Esophagus muscularis mucosa (tissue), 4 donors: ENCODE measurements around the gene SH3BP2. TPM values are rescaled to one million over a fixed set of nuclear protein-coding genes. Genes with fewer than 3 reads are reported as not detected.

ENCODE experiments used
- DNase-seq: peaks from one replicate; pipeline ENCODE4 v3.0.0-alpha.2; 2017; ENCODE audit errors: extremely low spot score
- H3K27ac ChIP-seq, 4 donors: fragments of 200-600 bp; sonication (generic); replicated peaks in 1 of 4; 1 replicate in 3 of 4; 2 replicates in 1 of 4; pipeline ENCODE4 v1.5.1; 2016 to 2019; ENCODE audit warnings: mild to moderate bottlenecking in 1 of 4
- H3K27me3 ChIP-seq, 4 donors: fragments of 200-600 bp; sonication (generic); one replicate each; pipeline versions ENCODE4 v1.5.1 to v1.6.0; 2016 to 2019
- H3K36me3 ChIP-seq, 4 donors: fragments of 200-600 bp; sonication (generic); one replicate each; pipeline ENCODE4 v1.5.1; 2016 to 2019
- H3K4me1 ChIP-seq, 4 donors: fragments of 200-600 bp; sonication (generic); one replicate each; pipeline ENCODE4 v1.5.1; 2016 to 2019
- H3K4me3 ChIP-seq, 4 donors: fragments of 200-600 bp; sonication (generic); 1 replicate in 2 of 4; 2 replicates in 2 of 4; pipeline ENCODE4 v1.5.1; 2016 to 2019; ENCODE audit warnings: mild to moderate bottlenecking in 4 of 4, moderate library complexity in 1 of 4
- H3K9me3 ChIP-seq, 4 donors: fragments of 200-600 bp; sonication (generic); 1 replicate in 3 of 4; 2 replicates in 1 of 4; pipeline ENCODE4 v1.5.1; 2016 to 2019
- CTCF ChIP-seq, 3 experiments: fragments of 200-600 bp in 2 of 3; fragments of 450-650 bp in 1 of 3; sonication (generic) in 2 of 3; IDR thresholded peaks; one replicate each; pipeline ENCODE4 v1.5.1; 2017 to 2019; ENCODE audit warnings: antibody characterized with exemption in 3 of 3, mild to moderate bottlenecking in 2 of 3, moderate library complexity in 1 of 3
- EP300 ChIP-seq: sonication (generic); formaldehyde crosslinking; IDR thresholded peaks from one replicate; pipeline ENCODE4 v1.6.1; 2017; ENCODE audit warnings: antibody characterized with exemption
- POLR2A ChIP-seq: fragments of 450-650 bp; IDR thresholded peaks from one replicate; pipeline ENCODE4 v1.6.1; 2017; ENCODE audit warnings: antibody characterized with exemption, moderate library complexity, mild to moderate bottlenecking, low read depth
- POLR2AphosphoS5 ChIP-seq, 2 donors: sonication (generic); formaldehyde crosslinking; IDR thresholded peaks; one replicate each; pipeline ENCODE4 v1.6.1; 2017; ENCODE audit warnings: antibody characterized with exemption in 2 of 2
- WGBS: methylation state at CpG from one replicate; pipeline ENCODE4 v1.1.5; 2018; 5-methylcytosine and 5-hydroxymethylcytosine counted together
- intact Hi-C: fragments of 100-400 bp; cut with DNase I; formaldehyde crosslinking; loops from one replicate; pipeline ENCODE4 v1.15.1; 2023
- total RNA-seq, 4 donors: library from RNA; depleted of rRNA; stranded (reverse); fragments of >200 nt; gene quantifications; one replicate each; pipeline versions ENCODE4 v1.1.0 to v1.2.1, GENCODE V29; 2016

SH3BP2 gene
- total RNA-seq, 4 donors from 2014 or later, result 25.2 to 34.5 (median 31.5) TPM

- no peaks in the 10 kb centered on the region for H3K9me3 ChIP-seq
- peaks cover 0 to 13% (median 7%) of the 10 kb centered on the region in 4 donors for H3K36me3 ChIP-seq
- DNase-seq, result no peak
- peaks cover 0 to 3% (median 0%) of the 10 kb centered on the region in 4 donors for H3K27me3 ChIP-seq
- TF ChIP-seq POLR2AphosphoS5 (IDR thresholded peaks at IDR 0.05) (no peak), POLR2A (no peak), CTCF (IDR thresholded peaks at IDR 0.05) (no peak), EP300 (no peak)
- H3K4me1 ChIP-seq, result peaks cover 25 to 47% (median 44%) of the 10 kb centered on the region in 4 donors
- intact Hi-C loops, result no loop called here
- H3K4me3 ChIP-seq, result no peak overlapping the region
- 95% methylated on average over 4 of the region's 4 CpGs for WGBS
- no peak overlapping the region for H3K27ac ChIP-seq
These were observed 39.4 kb upstream of the SH3BP2 start for GRCh38 chr4:2753436-2753835.

GRCh38 chr4:2754848-2755819, 37.8 kb upstream of the SH3BP2 start:
- no peak for TF ChIP-seq EP300
- no peak for TF ChIP-seq POLR2AphosphoS5 (IDR thresholded peaks at IDR 0.05)
- TF ChIP-seq CTCF (IDR thresholded peaks at IDR 0.05), result no peak
- TF ChIP-seq POLR2A, result no peak
- Histone ChIP-seq H3K36me3 (peaks cover 0 to 13% (median 7%) of the 10 kb centered on the region in 4 donors), H3K4me3 (peak overlapping the region; percentile 88 to 97 (median 92)), H3K9me3 (no peaks in the 10 kb centered on the region), H3K4me1 (peaks cover 25 to 47% (median 44%) of the 10 kb centered on the region in 4 donors), H3K27ac (peak overlapping the region; percentile 78 to 91 (median 86)), H3K27me3 (peaks cover 0 to 3% (median 0%) of the 10 kb centered on the region in 4 donors)
- WGBS, result 67% methylated on average over 22 of the region's 23 CpGs
- no peak for DNase-seq
- intact Hi-C loops, result no loop called here

- intact Hi-C loops, result no loop called here
- H3K27ac ChIP-seq, result peak within 1 kb of the TSS; percentile 78 to 91 (median 86)
- H3K27me3 ChIP-seq, result peaks cover 0 to 3% (median 0%) of the 10 kb centered on the region in 4 donors
- 0% methylated on average over 5 of the region's 96 CpGs for WGBS
- TF ChIP-seq POLR2AphosphoS5 (IDR thresholded peaks at IDR 0.05) (peak in 1 of 2 donors; percentile 59), CTCF (IDR thresholded peaks at IDR 0.05) (peak; percentile 28 to 43 (median 30)), POLR2A (no peak)
- DNase-seq, result peak; percentile 97
- peaks cover 0 to 13% (median 7%) of the 10 kb centered on the region in 4 donors for H3K36me3 ChIP-seq
- H3K4me1 ChIP-seq, result peaks cover 25 to 39% (median 36%) of the 10 kb centered on the region in 4 donors
- no peaks in the 10 kb centered on the region for H3K9me3 ChIP-seq
- peak within 1 kb of the TSS; percentile 88 to 97 (median 92) for H3K4me3 ChIP-seq
These were observed 36.8 kb upstream of the SH3BP2 start, which contains the start of gene TNIP2 for GRCh38 chr4:2755821-2756690. TNIP2 (minus strand) TSS chr4:2756336; CDS start chr4:2756289, 47 bp downstream.

- no peak for TF ChIP-seq POLR2AphosphoS5 (IDR thresholded peaks at IDR 0.05)
- no peak for TF ChIP-seq CTCF (IDR thresholded peaks at IDR 0.05)
- TF ChIP-seq POLR2A, result no peak
- Histone ChIP-seq H3K9me3 (no peaks in the 10 kb centered on the region), H3K4me3 (peak overlapping the region; percentile 88 to 97 (median 92)), H3K27ac (peak overlapping the region; percentile 78 to 91 (median 86)), H3K36me3 (peaks cover 0 to 13% (median 7%) of the 10 kb centered on the region in 4 donors), H3K4me1 (peaks cover 19 to 31% (median 29%) of the 10 kb centered on the region in 4 donors), H3K27me3 (peaks cover 0 to 3% (median 0%) of the 10 kb centered on the region in 4 donors)
- DNase-seq, result no peak
- 80% methylated on average over 23 of the region's 25 CpGs for WGBS
- intact Hi-C loops, result no loop called here
These were observed 36.1 kb upstream of the SH3BP2 start for GRCh38 chr4:2756691-2757350.
